GM21619 (cell line): Measurements from ENCODE around the gene MPC1.

Experiments used
- ATAC-seq: cut with Tn5 transposase; IDR thresholded peaks from one replicate; pipeline ENCODE4 v1.9.1; 2021; ENCODE audit not compliant: unreplicated experiment

MPC1 gene

GRCh38 chr6:166318649-166319600 is 63.8 kb downstream of the MPC1 start:
- ATAC-seq = no peak

- ATAC-seq = no peak
Observed at GRCh38 chr6:166318227-166318626, 64.5 kb downstream of the MPC1 start.

GRCh38 chr6:166317261-166318212 is 65.2 kb downstream of the MPC1 start:
- no peak for ATAC-seq

- no peak for ATAC-seq
Observed at GRCh38 chr6:166315436-166315835, 67.3 kb downstream of the MPC1 start.
